ENCODE data around the gene HDAC11. TPM values are rescaled to one million over a fixed set of nuclear protein-coding genes. Genes with fewer than 3 reads are reported as not detected.
A peak's percentile ranks its signal among the peaks of the same experiment; 100 is the strongest.

HDAC11 gene
- total and polyA plus RNA-seq, 2 of the 13 experiments (the other 11 are each of a cell fraction or from before 2014, with no cell fraction given): 13.7 to 33.1 TPM

- TF ChIP-seq ZNF318 (CRISPR knock-in tag; IDR thresholded peaks at IDR 0.05) (no peak), NFE2L1 (CRISPR knock-in tag; IDR thresholded peaks at IDR 0.05; ENCODE audit: borderline replicate concordance) (no peak), PATZ1 (CRISPR knock-in tag; IDR thresholded peaks at IDR 0.05) (peak; percentile 87), REPIN1 (CRISPR knock-in tag; IDR thresholded peaks at IDR 0.05; ENCODE audit: borderline replicate concordance, low read depth) (peak; percentile 87; the same call in 1 of the 2 replicates), ZSCAN30 (CRISPR knock-in tag; IDR thresholded peaks at IDR 0.05) (no peak), ZNF343 (CRISPR knock-in tag; IDR thresholded peaks at IDR 0.05) (no peak), FOXM1 (CRISPR knock-in tag; IDR thresholded peaks at IDR 0.05) (no peak), MLXIP (CRISPR knock-in tag; IDR thresholded peaks at IDR 0.05; ENCODE audit: borderline replicate concordance) (no peak), ZNF263 (CRISPR knock-in tag; IDR thresholded peaks at IDR 0.05) (0 out of 2 replicates have a peak, but pooled peaks have one; percentile 50), HMGA1 (CRISPR knock-in tag; conservative IDR thresholded peaks at IDR 0.05) (no peak), KMT2A (CRISPR knock-in tag; IDR thresholded peaks at IDR 0.05) (peak; percentile 72), KDM2A (CRISPR knock-in tag; IDR thresholded peaks at IDR 0.05; ENCODE audit: borderline replicate concordance, low read depth) (peak; percentile 81), RELA (CRISPR knock-in tag; IDR thresholded peaks at IDR 0.05) (no peak), ZNF382 (CRISPR knock-in tag; IDR thresholded peaks at IDR 0.05; ENCODE audit: borderline replicate concordance) (no peak)
Observed at GRCh38 chr3:13461169-13462124, 18.7 kb upstream of the HDAC11 start (continued).

Measured in HepG2 (cell line).